IMR-90 (cell line): ENCODE measurements around the gene RNPC3. TPM values are rescaled to one million over a fixed set of nuclear protein-coding genes. Genes with fewer than 3 reads are reported as not detected.

ENCODE experiments used
- ATAC-seq: fragments of 200-7000 bp; cut with Tn5 transposase; 2 replicates; pipeline ENCODE4 v1.9.1; 2020; ENCODE audit warnings: low read depth, mild to moderate bottlenecking, moderate library complexity
- BruUV-seq: library from RNA; stranded (reverse); fragments of 400-500 nt; replicated peaks from 2 replicates; lab custom pipeline; 2021; lab: Mats Ljungman, UMichigan
- CTCF ChIA-PET: fragments of 300-600 bp; formaldehyde crosslinking; extraction: SDS; loops from one replicate; lab custom pipeline; 2021; ENCODE audit warnings: antibody characterized with exemption; lab: Yijun Ruan, JAX
- POLR2A ChIA-PET: fragments of 300-600 bp; sonication (Branson Sonifier 250); formaldehyde crosslinking; loops from one replicate; lab custom pipeline; 2022; ENCODE audit warnings: antibody characterized with exemption; ENCODE audit not compliant: unreplicated experiment; lab: Charles Lee
- DNase-seq: peaks from one replicate; pipeline ENCODE4 v3.0.0; 2013
- H2AFZ ChIP-seq: replicated peaks from 2 replicates; pipeline ENCODE3; 2013; ENCODE audit warnings: low read length, mild to moderate bottlenecking; ENCODE audit not compliant: poor library complexity
- H2AK5ac ChIP-seq: 2 replicates; pipeline ENCODE4 v1.6.1; 2013; ENCODE audit warnings: low read depth, low read length, inconsistent platforms
- H2AK9ac ChIP-seq: replicated peaks from 2 replicates; pipeline ENCODE3; 2013; ENCODE audit warnings: mild to moderate bottlenecking, low read depth, low read length, moderate library complexity; ENCODE audit not compliant: poor library complexity
- H2BK120ac ChIP-seq: 2 replicates; pipeline ENCODE4 v1.6.1; 2013; ENCODE audit warnings: low read depth, low read length, inconsistent platforms
- H2BK15ac ChIP-seq: 3 replicates; pipeline ENCODE4 v1.6.1; 2013; ENCODE audit warnings: low read depth, low read length, inconsistent platforms
- H2BK20ac ChIP-seq: 2 replicates; pipeline ENCODE4 v1.6.1; 2013; ENCODE audit warnings: low read depth, mild to moderate bottlenecking, inconsistent platforms, low read length, moderate library complexity
- H2BK5ac ChIP-seq: 2 replicates; pipeline ENCODE4 v1.6.1; 2013; ENCODE audit warnings: mild to moderate bottlenecking, low read depth, low read length, inconsistent platforms; ENCODE audit not compliant: poor library complexity, severe bottlenecking
- H3K14ac ChIP-seq: replicated peaks from 2 replicates; pipeline ENCODE4 v1.6.1; 2013; ENCODE audit warnings: low read depth, low read length, inconsistent platforms
- H3K18ac ChIP-seq: 2 replicates; pipeline ENCODE4 v1.6.1; 2013; ENCODE audit warnings: low read depth, low read length, control low read depth
- H3K23ac ChIP-seq: 2 replicates; pipeline ENCODE4 v1.6.1; 2013; ENCODE audit warnings: low read depth, low read length, inconsistent platforms
- H3K27ac ChIP-seq: 2 replicates; pipeline ENCODE4 v1.5.1; 2013; ENCODE audit warnings: mild to moderate bottlenecking, control low read depth, low read length; ENCODE audit not compliant: insufficient read depth
- H3K27me3 ChIP-seq: 2 replicates; pipeline ENCODE4 v1.6.1; 2013; ENCODE audit warnings: low read length; ENCODE audit not compliant: control insufficient read depth, insufficient read depth
- H3K36me3 ChIP-seq: 2 replicates; pipeline ENCODE4 v1.6.1; 2013; ENCODE audit warnings: low read length, mixed read lengths; ENCODE audit not compliant: control insufficient read depth, insufficient read depth
- H3K4ac ChIP-seq: 2 replicates; pipeline ENCODE4 v1.6.1; 2013; ENCODE audit warnings: low read depth, low read length, inconsistent platforms
- H3K4me1 ChIP-seq: 2 replicates; pipeline ENCODE4 v1.6.1; 2013; ENCODE audit warnings: low read length, mixed read lengths; ENCODE audit not compliant: control insufficient read depth, insufficient read depth
- H3K4me2 ChIP-seq: 2 replicates; pipeline ENCODE4 v1.6.1; 2013; ENCODE audit warnings: low read depth, mild to moderate bottlenecking, control low read depth, low read length, moderate library complexity
- H3K4me3 ChIP-seq: 2 replicates; pipeline ENCODE4 v1.5.1; 2013; ENCODE audit warnings: low read depth, mild to moderate bottlenecking, control low read depth, low read length, moderate library complexity; ENCODE audit not compliant: insufficient read depth
- H3K56ac ChIP-seq: 2 replicates; pipeline ENCODE4 v1.6.1; 2013; ENCODE audit warnings: low read length, inconsistent platforms; ENCODE audit not compliant: insufficient read depth; ENCODE audit errors: extremely low read depth
- H3K79me1 ChIP-seq, 2 experiments: 2 replicates each; pipeline ENCODE4 v1.6.1; 2013; ENCODE audit warnings: low read length in 2 of 2, inconsistent platforms in 1 of 2, low read depth in 1 of 2
- H3K9ac ChIP-seq: 2 replicates; pipeline ENCODE4 v1.6.1; 2013; ENCODE audit warnings: low read depth, low read length, control low read depth
- H3K9me1 ChIP-seq: 2 replicates; pipeline ENCODE4 v1.6.1; 2013; ENCODE audit warnings: low read length, inconsistent platforms; ENCODE audit not compliant: insufficient read depth
- H3K9me3 ChIP-seq: 2 replicates; pipeline ENCODE4 v1.6.1; 2013; ENCODE audit warnings: low read length; ENCODE audit not compliant: control insufficient read depth, insufficient read depth
- H4K20me1 ChIP-seq: 2 replicates; pipeline ENCODE4 v1.6.1; 2013; ENCODE audit warnings: low read length, inconsistent platforms; ENCODE audit not compliant: insufficient read depth
- H4K5ac ChIP-seq: 2 replicates; pipeline ENCODE4 v1.6.1; 2013; ENCODE audit warnings: mild to moderate bottlenecking, low read depth, low read length, control low read depth
- H4K8ac ChIP-seq, 2 experiments: 2 replicates each; pipeline ENCODE4 v1.6.1; 2013; ENCODE audit warnings: low read depth in 2 of 2, low read length in 2 of 2, control low read depth in 1 of 2, inconsistent platforms in 1 of 2
- H4K91ac ChIP-seq: 2 replicates; pipeline ENCODE4 v1.6.1; 2013; ENCODE audit warnings: low read depth, low read length, inconsistent platforms; ENCODE audit not compliant: insufficient read depth
- MAFK ChIP-seq: IDR thresholded peaks from 2 replicates; pipeline ENCODE4 v1.6.1; 2012; ENCODE audit warnings: low read depth, low read length, improper control_type of control experiment
- MAZ ChIP-seq: IDR thresholded peaks from 2 replicates; pipeline ENCODE4 v1.6.1; 2012; ENCODE audit warnings: low read depth, mild to moderate bottlenecking, low read length, improper control_type of control experiment, moderate library complexity, borderline replicate concordance
- MXI1 ChIP-seq: IDR thresholded peaks from 2 replicates; pipeline ENCODE4 v1.6.1; 2012; ENCODE audit warnings: low read depth, mild to moderate bottlenecking, low read length, moderate library complexity, borderline replicate concordance
- NFE2L2 ChIP-seq: fragments of 150-350 bp; IDR thresholded peaks from 2 replicates; pipeline ENCODE4 v1.6.1; 2016; ENCODE audit warnings: low read depth, mild to moderate bottlenecking, low read length
- USF2 ChIP-seq: fragments of 150-350 bp; IDR thresholded peaks from 2 replicates; pipeline ENCODE4 v1.6.1; 2017; ENCODE audit warnings: mild to moderate bottlenecking, antibody characterized with exemption, low read length, low read depth
- WGBS, 2 experiments: methylation state at CpG; one replicate each; pipeline versions ENCODE4 v1.1.5 to v1.1.7; 2013; ENCODE audit warnings: missing lambda C conversion rate in 2 of 2; ENCODE audit not compliant: insufficient read length in 1 of 2; ENCODE audit errors: extremely low coverage in 2 of 2; 5-methylcytosine and 5-hydroxymethylcytosine counted together
- dilution Hi-C: fragments of 300-500 bp; cut with HindIII; formaldehyde crosslinking; loops from one replicate; pipeline ENCODE4 v1.14.3; 2018; ENCODE audit warnings: low sequenced_read_pairs; ENCODE audit not compliant: unreplicated experiment
- in situ Hi-C: fragments of 300-500 bp; cut with MboI; formaldehyde crosslinking; loops from 3 replicates; pipeline ENCODE4 v1.14.3; 2019; ENCODE audit warnings: low sequenced_read_pairs, inconsistent platforms, mixed read lengths
- intact Hi-C: fragments of 100-400 bp; cut with micrococcal nuclease; formaldehyde crosslinking; loops from 2 replicates; pipeline ENCODE4 v1.10.0; 2022
- polyA plus RNA-seq, 3 experiments: library from polyadenylated mRNA; depleted of rRNA; stranded (reverse); fragments of >200 nt; gene quantifications; 2 replicates each; pipeline ENCODE4 v1.2.3, GENCODE V29; 2012; ENCODE audit warnings: low replicate concordance in 1 of 3
- total RNA-seq: library from RNA; depleted of rRNA; stranded (reverse); fragments of >200 nt; gene quantifications from 2 replicates; pipeline ENCODE4 v1.2.3, GENCODE V29; 2012
- TF ChIP-seq, protein P1 (sequence below): fragments of 150-350 bp; IDR thresholded peaks from 2 replicates; pipeline ENCODE4 v1.6.1; 2016; ENCODE audit warnings: low read depth, mild to moderate bottlenecking, low read length, moderate library complexity, borderline replicate concordance

Gene RNPC3
- total and polyA plus RNA-seq, 2 of the 4 experiments (the other 2 are of a cell fraction) = 3.8 to 9.9 TPM

DNA sequence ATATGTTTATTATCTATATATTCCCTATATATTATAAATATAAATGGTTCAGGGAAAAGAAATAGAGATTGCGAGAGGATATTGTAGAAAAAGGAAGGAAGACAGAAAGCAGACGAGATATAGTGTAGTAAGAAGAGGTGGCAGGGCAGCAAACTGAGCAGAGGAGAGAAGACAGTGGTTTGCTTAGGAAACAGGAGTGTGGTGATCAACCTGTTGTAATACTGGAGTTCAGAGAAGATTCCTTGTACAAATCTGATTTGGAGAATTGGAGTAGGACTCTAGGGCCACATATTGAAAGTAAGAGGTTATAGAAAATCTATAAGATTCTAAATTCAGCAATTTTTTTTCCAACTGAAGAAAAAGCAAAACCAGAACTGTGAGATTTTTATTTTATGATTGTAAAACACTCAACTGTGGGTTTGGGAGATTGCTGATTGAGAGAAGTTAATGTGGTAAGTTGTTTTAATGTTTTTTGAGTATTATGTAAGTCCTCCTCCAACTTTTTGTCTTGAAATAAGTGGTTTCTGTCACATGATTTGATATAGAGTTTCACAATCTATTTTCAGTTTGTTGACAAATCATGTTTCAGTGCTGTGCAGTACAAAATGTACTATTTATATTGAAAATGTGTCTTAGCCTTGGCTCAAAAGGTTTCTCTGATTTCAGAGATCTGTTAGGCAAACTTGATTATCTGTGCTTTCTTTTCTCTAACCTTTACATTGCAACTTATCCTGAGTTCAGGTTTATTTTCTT lies 36.3 kb downstream of the RNPC3 start:
- ATAC-seq = no peak
- 57 to 100% methylated on average over 1 to 2 of the region's 2 CpGs for WGBS, 2 experiments
- intact Hi-C loops = no loop called here

More for the DNA sequence above, 36.3 kb downstream of the RNPC3 start:
- no peak overlapping the region for H3K27ac ChIP-seq
- no peaks in the 10 kb centered on the region for H4K20me1 ChIP-seq
- dilution Hi-C loops = no loop called here
- H3K36me3 ChIP-seq = no peaks in the 10 kb centered on the region
- no peak overlapping the region for H3K4me2 ChIP-seq
- H3K9me3 ChIP-seq = no peaks in the 10 kb centered on the region
- H2AFZ ChIP-seq = no peak overlapping the region
- H3K56ac ChIP-seq = no peak overlapping the region
- TF ChIP-seq USF2 = no peak
- no peak for TF ChIP-seq MXI1
- TF ChIP-seq MAFK = no peak
- TF ChIP-seq, protein P1, sequence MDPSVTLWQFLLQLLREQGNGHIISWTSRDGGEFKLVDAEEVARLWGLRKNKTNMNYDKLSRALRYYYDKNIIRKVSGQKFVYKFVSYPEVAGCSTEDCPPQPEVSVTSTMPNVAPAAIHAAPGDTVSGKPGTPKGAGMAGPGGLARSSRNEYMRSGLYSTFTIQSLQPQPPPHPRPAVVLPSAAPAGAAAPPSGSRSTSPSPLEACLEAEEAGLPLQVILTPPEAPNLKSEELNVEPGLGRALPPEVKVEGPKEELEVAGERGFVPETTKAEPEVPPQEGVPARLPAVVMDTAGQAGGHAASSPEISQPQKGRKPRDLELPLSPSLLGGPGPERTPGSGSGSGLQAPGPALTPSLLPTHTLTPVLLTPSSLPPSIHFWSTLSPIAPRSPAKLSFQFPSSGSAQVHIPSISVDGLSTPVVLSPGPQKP = no peak
- TF ChIP-seq NFE2L2 = no peak
- TF ChIP-seq MAZ = no peak
- ChIA-PET POLR2A (no interaction called here), CTCF (no interaction called here)
- H3K4me1 ChIP-seq = no peaks in the 10 kb centered on the region
- BruUV-seq = no TSS peak
- no peak overlapping the region for H3K4ac ChIP-seq
- H3K9me1 ChIP-seq = no peaks in the 10 kb centered on the region
- no peak overlapping the region for H4K8ac ChIP-seq
- no peak overlapping the region for H4K91ac ChIP-seq
- H3K4me3 ChIP-seq = no peak overlapping the region
- H2BK5ac ChIP-seq = no peak overlapping the region
- H2AK9ac ChIP-seq = no peak overlapping the region
- H3K23ac ChIP-seq = no peak overlapping the region
- no peak overlapping the region for H4K5ac ChIP-seq
- no peak overlapping the region for H2AK5ac ChIP-seq
- H2BK120ac ChIP-seq = no peak overlapping the region
- H3K9ac ChIP-seq = no peak overlapping the region
- in situ Hi-C loops = no loop called here
- H2BK15ac ChIP-seq = no peak overlapping the region
- no peaks in the 10 kb centered on the region for H3K79me1 ChIP-seq
- no peak for DNase-seq
- H2BK20ac ChIP-seq = no peak overlapping the region
- no peaks in the 10 kb centered on the region for H3K27me3 ChIP-seq
- H3K18ac ChIP-seq = no peak overlapping the region
- H3K14ac ChIP-seq = no peak overlapping the region
